ENCODE results near the gene C19orf44.
"Not testable (repeated sequence)": the region's sequence is repeated elsewhere in the genome, so short reads cannot be mapped to it uniquely, and the experiment has no call there.

Gene C19orf44

GRCh38 chr19:16495982-16496612 is at the start of gene C19orf44, which contains the start of gene CALR3:
TSS of gene C19orf44 (plus strand) at chr19:16496394. CDS start at chr19:16500793, 4,399 bp downstream.
TSS of gene CALR3 (minus strand) at chr19:16496167. CDS start at chr19:16496129, 38 bp downstream.
- DNase-seq (ENCODE audit: extremely low read depth in 1 of 2, low read depth in 1 of 2), result peak; percentile 95 to 97

GRCh38 chr19:16446724-16447368 is 49.3 kb upstream of the C19orf44 start:
- DNase-seq (ENCODE audit: extremely low read depth in 1 of 2, low read depth in 1 of 2), result peak; percentile 42 to 49

- not testable (repeated sequence) for DNase-seq (ENCODE audit: extremely low read depth in 1 of 2, low read depth in 1 of 2)
Measured at GRCh38 chr19:16448872-16449271, 47.3 kb upstream of the C19orf44 start.

- DNase-seq (ENCODE audit: extremely low read depth in 1 of 2, low read depth in 1 of 2), result peak in 1 of 2 donors; percentile 22
Measured at GRCh38 chr19:16449330-16449961, 46.7 kb upstream of the C19orf44 start.

- DNase-seq (ENCODE audit: extremely low read depth in 1 of 2, low read depth in 1 of 2), result no peak
Measured at GRCh38 chr19:16452325-16452724, 43.9 kb upstream of the C19orf44 start.

- no peak for DNase-seq (ENCODE audit: extremely low read depth in 1 of 2, low read depth in 1 of 2)
Measured at GRCh38 chr19:16454351-16454918, 41.8 kb upstream of the C19orf44 start.

GRCh38 chr19:16455489-16455888 is 40.7 kb upstream of the C19orf44 start:
- no peak for DNase-seq (ENCODE audit: extremely low read depth in 1 of 2, low read depth in 1 of 2)

- no peak for DNase-seq (ENCODE audit: extremely low read depth in 1 of 2, low read depth in 1 of 2)
Measured at GRCh38 chr19:16456652-16457194, 39.5 kb upstream of the C19orf44 start.

- no peak for DNase-seq (ENCODE audit: extremely low read depth in 1 of 2, low read depth in 1 of 2)
Measured at GRCh38 chr19:16457195-16457953, 38.8 kb upstream of the C19orf44 start.

- DNase-seq (ENCODE audit: extremely low read depth in 1 of 2, low read depth in 1 of 2), result no peak
Measured at GRCh38 chr19:16457954-16458331, 38.3 kb upstream of the C19orf44 start.

GRCh38 chr19:16458391-16459341 is 37.5 kb upstream of the C19orf44 start:
- DNase-seq (ENCODE audit: extremely low read depth in 1 of 2, low read depth in 1 of 2), result no peak

GRCh38 chr19:16459680-16460079 is 36.5 kb upstream of the C19orf44 start:
- no peak for DNase-seq (ENCODE audit: extremely low read depth in 1 of 2, low read depth in 1 of 2)

GRCh38 chr19:16460454-16460853 is 35.7 kb upstream of the C19orf44 start:
- DNase-seq (ENCODE audit: extremely low read depth in 1 of 2, low read depth in 1 of 2), result no peak

GRCh38 chr19:16461630-16462051 is 34.6 kb upstream of the C19orf44 start:
- no peak for DNase-seq (ENCODE audit: extremely low read depth in 1 of 2, low read depth in 1 of 2)

- no peak for DNase-seq (ENCODE audit: extremely low read depth in 1 of 2, low read depth in 1 of 2)
Measured at GRCh38 chr19:16462757-16463250, 33.4 kb upstream of the C19orf44 start.

GRCh38 chr19:16463341-16463990 is 32.7 kb upstream of the C19orf44 start:
- no peak for DNase-seq (ENCODE audit: extremely low read depth in 1 of 2, low read depth in 1 of 2)

GRCh38 chr19:16463991-16464575 is 32.1 kb upstream of the C19orf44 start:
- DNase-seq (ENCODE audit: extremely low read depth in 1 of 2, low read depth in 1 of 2), result no peak

GRCh38 chr19:16465239-16465638 is 31.0 kb upstream of the C19orf44 start:
- DNase-seq (ENCODE audit: extremely low read depth in 1 of 2, low read depth in 1 of 2), result no peak

All from stimulated activated CD8-positive, alpha-beta memory T cell treated with anti-CD3 and anti-CD28 coated beads, Interleukin-7, amount 100 ng/mL, for 48 hours (primary cell).